ENCODE measurements around the gene ANO10. TPM values are rescaled to one million over a fixed set of nuclear protein-coding genes. Genes with fewer than 3 reads are reported as not detected.

ANO10 gene
- total RNA-seq, 2 donors from 2014 or later: 83.8 to 112 TPM

DNA sequence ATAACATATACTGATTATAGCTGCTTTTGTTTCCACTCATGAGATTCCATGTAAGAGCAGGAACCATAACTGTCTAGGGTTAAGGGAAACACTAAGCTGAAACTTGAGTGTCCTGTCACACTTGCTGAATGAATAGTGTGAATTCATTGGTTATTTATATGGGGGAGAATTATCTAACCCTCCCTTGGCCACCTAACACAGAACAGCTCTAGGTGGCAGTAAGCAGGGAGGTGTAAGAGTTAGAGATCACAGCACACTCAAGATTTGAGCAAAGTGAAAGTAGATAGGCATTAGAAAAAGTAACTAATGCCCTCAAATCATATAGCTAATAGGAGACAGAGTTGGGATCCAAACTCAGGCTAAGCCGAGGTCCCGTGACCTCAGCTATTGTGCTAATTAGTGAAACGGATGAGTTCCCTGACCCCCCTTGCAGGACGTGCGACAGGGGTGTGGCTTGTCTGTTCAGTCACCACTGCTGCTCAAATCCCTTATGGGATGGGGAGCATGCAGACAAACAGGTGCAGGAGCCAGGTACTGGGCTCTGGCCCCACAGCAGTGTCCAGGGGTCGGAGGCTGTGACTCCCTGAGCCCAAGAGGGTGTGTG is 27.7 kb upstream of the ANO10 start:
- Mint-ChIP-seq H3K27me3 (ENCODE audit: insufficient read depth) (no peaks in the 10 kb centered on the region), H3K4me3 (no peak overlapping the region), H3K27ac (no peak overlapping the region), H3K9me3 (no peaks in the 10 kb centered on the region), H3K36me3 (ENCODE audit: low read depth) (no peaks in the 10 kb centered on the region), H3K4me1 (peaks cover 21% of the 10 kb centered on the region)
- no peak for TF ChIP-seq CTCF (conservative IDR thresholded peaks at IDR 0.05)
- no peaks in the 10 kb centered on the region for H3K27me3 ChIP-seq (ENCODE audit: control insufficient read depth, insufficient read depth, low read length, poor library complexity, severe bottlenecking)
- peaks cover 13% of the 10 kb centered on the region for H3K4me1 ChIP-seq (ENCODE audit: control insufficient read depth, insufficient read depth, low read length)
- H3K9ac ChIP-seq (ENCODE audit: extremely low read depth, low read length, poor library complexity, severe bottlenecking): no peak overlapping the region
- peak; percentile 62 for DNase-seq
- WGBS, 2 experiments (ENCODE audit: insufficient coverage in 1 of 2, insufficient read length in 1 of 2): 79 to 88% methylated on average over 2 to 6 of the region's 6 CpGs
- H3K4me3 ChIP-seq (ENCODE audit: low read length): no peak overlapping the region
- no peaks in the 10 kb centered on the region for H3K36me3 ChIP-seq (ENCODE audit: control insufficient read depth, insufficient read depth, low read length)
- H3K27ac ChIP-seq (ENCODE audit: low read depth, low read length): no peak overlapping the region
- H3K9me3 ChIP-seq (ENCODE audit: control insufficient read depth, low read length): no peaks in the 10 kb centered on the region

DNA sequence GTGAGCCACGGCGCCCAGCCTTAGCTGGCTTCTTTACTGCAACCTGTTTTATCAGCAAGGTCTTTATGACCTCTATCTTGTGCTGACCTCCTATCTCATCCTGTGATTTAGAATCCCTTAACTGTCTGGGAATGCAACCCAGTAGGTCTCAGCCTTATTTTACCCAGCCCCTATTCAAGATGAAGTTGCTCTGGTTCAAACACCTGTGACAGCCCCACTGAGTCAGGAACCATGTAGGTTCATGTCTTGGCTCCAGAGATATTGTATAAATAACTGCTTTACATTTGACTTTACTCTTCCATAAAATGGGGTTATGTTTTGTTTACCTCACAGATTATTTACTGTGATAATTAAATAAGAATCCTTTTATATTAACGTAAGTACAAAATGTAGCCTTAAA is 27.1 kb upstream of the ANO10 start:
- Histone ChIP-seq H3K27ac (ENCODE audit: low read depth, low read length) (no peak overlapping the region), H3K4me3 (ENCODE audit: low read length) (no peak overlapping the region), H3K36me3 (ENCODE audit: control insufficient read depth, insufficient read depth, low read length) (no peaks in the 10 kb centered on the region), H3K4me1 (ENCODE audit: control insufficient read depth, insufficient read depth, low read length) (peaks cover 13% of the 10 kb centered on the region), H3K27me3 (ENCODE audit: control insufficient read depth, insufficient read depth, low read length, poor library complexity, severe bottlenecking) (no peaks in the 10 kb centered on the region), H3K9me3 (ENCODE audit: control insufficient read depth, low read length) (no peaks in the 10 kb centered on the region), H3K9ac (ENCODE audit: extremely low read depth, low read length, poor library complexity, severe bottlenecking) (no peak overlapping the region)
- no peaks in the 10 kb centered on the region for H3K27me3 Mint-ChIP-seq (ENCODE audit: insufficient read depth)
- TF ChIP-seq CTCF (conservative IDR thresholded peaks at IDR 0.05): no peak
- H3K4me1 Mint-ChIP-seq: peaks cover 21% of the 10 kb centered on the region
- DNase-seq: no peak
- H3K4me3 Mint-ChIP-seq: no peak overlapping the region
- WGBS, 2 experiments (ENCODE audit: insufficient coverage in 1 of 2, insufficient read length in 1 of 2): 92% methylated on average over 2 of the region's 3 CpGs
- no peak overlapping the region for H3K27ac Mint-ChIP-seq
- no peaks in the 10 kb centered on the region for H3K36me3 Mint-ChIP-seq (ENCODE audit: low read depth)
- no peaks in the 10 kb centered on the region for H3K9me3 Mint-ChIP-seq

- Mint-ChIP-seq H3K4me3 (no peak overlapping the region), H3K4me1 (peaks cover 21% of the 10 kb centered on the region)
- H3K9ac ChIP-seq (ENCODE audit: extremely low read depth, low read length, poor library complexity, severe bottlenecking): no peak overlapping the region
Measured at GRCh38 chr3:43647331-43648166, 25.7 kb upstream of the ANO10 start.

More at GRCh38 chr3:43647331-43648166, 25.7 kb upstream of the ANO10 start:
- DNase-seq: no peak
- Histone ChIP-seq H3K4me3 (ENCODE audit: low read length) (no peak overlapping the region), H3K4me1 (ENCODE audit: control insufficient read depth, insufficient read depth, low read length) (peaks cover 13% of the 10 kb centered on the region), H3K9me3 (ENCODE audit: control insufficient read depth, low read length) (no peaks in the 10 kb centered on the region), H3K27ac (ENCODE audit: low read depth, low read length) (no peak overlapping the region), H3K36me3 (ENCODE audit: control insufficient read depth, insufficient read depth, low read length) (no peaks in the 10 kb centered on the region), H3K27me3 (ENCODE audit: control insufficient read depth, insufficient read depth, low read length, poor library complexity, severe bottlenecking) (no peaks in the 10 kb centered on the region)
- peak overlapping the region; percentile 52 for H3K27ac Mint-ChIP-seq
- no peaks in the 10 kb centered on the region for H3K27me3 Mint-ChIP-seq (ENCODE audit: insufficient read depth)
- no peak for TF ChIP-seq CTCF (conservative IDR thresholded peaks at IDR 0.05)
- no peaks in the 10 kb centered on the region for H3K9me3 Mint-ChIP-seq
- 79 to 92% methylated on average over 4 to 6 of the region's 6 CpGs for WGBS, 2 experiments (ENCODE audit: insufficient coverage in 1 of 2, insufficient read length in 1 of 2)
- no peaks in the 10 kb centered on the region for H3K36me3 Mint-ChIP-seq (ENCODE audit: low read depth)
